IPS-20b (cell line): ENCODE measurements around the gene SPECC1.
"Not testable (repeated sequence)": the region's sequence is repeated elsewhere in the genome, so short reads cannot be mapped to it uniquely, and the experiment has no call there.

Experiments used
- H3K27ac ChIP-seq: one replicate; pipeline ENCODE4 v1.5.1; 2013; ENCODE audit warnings: low read length
- H3K27me3 ChIP-seq: 2 replicates; pipeline ENCODE4 v1.6.1; 2013; ENCODE audit warnings: mild to moderate bottlenecking, low read length, inconsistent platforms; ENCODE audit not compliant: insufficient read depth
- H3K36me3 ChIP-seq: 2 replicates; pipeline ENCODE4 v1.6.1; 2013; ENCODE audit warnings: low read depth, mild to moderate bottlenecking, inconsistent platforms, low read length, moderate library complexity; ENCODE audit not compliant: insufficient read depth
- H3K4me1 ChIP-seq: 2 replicates; pipeline ENCODE4 v1.6.1; 2013; ENCODE audit warnings: mild to moderate bottlenecking, control low read depth, inconsistent platforms, low read length, moderate library complexity; ENCODE audit not compliant: insufficient read depth
- H3K4me3 ChIP-seq: 2 replicates; pipeline ENCODE4 v1.5.1; 2013; ENCODE audit warnings: mild to moderate bottlenecking, low read length, inconsistent platforms
- H3K9ac ChIP-seq: 2 replicates; pipeline ENCODE4 v1.6.1; 2013; ENCODE audit warnings: low read depth, mild to moderate bottlenecking, inconsistent platforms, low read length, moderate library complexity
- H3K9me3 ChIP-seq: 2 replicates; pipeline ENCODE4 v1.6.1; 2013; ENCODE audit warnings: mild to moderate bottlenecking, low read depth, low read length, inconsistent platforms; ENCODE audit not compliant: insufficient read depth

SPECC1 gene

DNA sequence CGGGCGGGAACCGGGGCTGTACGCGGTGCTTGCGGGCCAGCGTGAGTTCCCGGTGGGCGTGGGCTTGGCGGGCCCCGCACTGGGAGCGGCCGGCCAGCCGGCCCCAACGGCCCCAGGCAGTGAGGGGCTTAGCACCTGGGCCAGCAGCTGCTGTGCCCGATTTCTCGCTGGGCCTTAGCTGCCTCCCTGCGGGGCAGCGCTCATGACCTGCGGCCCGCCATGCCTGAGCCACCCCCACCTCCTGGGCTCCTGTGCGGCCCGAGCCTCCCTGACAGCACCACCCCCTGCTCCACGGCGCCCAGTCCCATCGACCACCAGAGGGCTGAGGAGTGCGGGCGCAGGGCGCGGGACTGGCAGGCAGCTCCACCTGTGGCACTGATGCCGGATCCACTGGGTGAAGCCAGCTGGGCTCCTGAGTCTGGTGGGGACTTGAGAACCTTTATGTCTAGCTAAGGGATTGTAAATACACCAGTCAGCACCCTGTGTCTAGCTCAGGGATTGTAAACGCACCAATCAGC lies 7.4 kb downstream of the SPECC1 start:
- not testable (repeated sequence) for H3K27ac ChIP-seq, H3K4me3 ChIP-seq, H3K27me3 ChIP-seq, H3K9me3 ChIP-seq, H3K4me1 ChIP-seq, H3K9ac ChIP-seq, H3K36me3 ChIP-seq

DNA sequence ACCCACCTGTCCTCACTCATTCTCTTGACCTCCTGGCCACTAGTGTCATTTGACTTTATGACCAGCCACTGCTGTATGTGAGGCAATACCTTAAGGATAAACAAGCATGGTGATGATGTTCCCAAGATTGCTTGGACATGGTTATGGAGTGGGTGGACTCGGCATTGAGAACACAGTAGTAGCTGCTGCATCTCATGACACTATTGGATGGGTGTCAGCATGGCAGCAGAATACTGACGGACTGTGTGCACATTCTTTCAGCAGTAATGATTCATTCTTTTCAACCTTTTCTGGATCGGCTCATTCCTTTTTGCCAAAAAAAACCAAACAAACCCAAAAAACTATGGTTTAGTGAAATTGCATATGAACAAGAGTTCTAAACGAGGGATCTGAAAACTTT lies 13.5 kb downstream of the SPECC1 start:
- H3K4me3 ChIP-seq: no peak overlapping the region
- H3K9me3 ChIP-seq: no peaks in the 10 kb centered on the region
- H3K4me1 ChIP-seq: no peaks in the 10 kb centered on the region
- H3K9ac ChIP-seq: no peak overlapping the region
- no peaks in the 10 kb centered on the region for H3K27me3 ChIP-seq
- no peaks in the 10 kb centered on the region for H3K36me3 ChIP-seq
- H3K27ac ChIP-seq: no peak overlapping the region

DNA sequence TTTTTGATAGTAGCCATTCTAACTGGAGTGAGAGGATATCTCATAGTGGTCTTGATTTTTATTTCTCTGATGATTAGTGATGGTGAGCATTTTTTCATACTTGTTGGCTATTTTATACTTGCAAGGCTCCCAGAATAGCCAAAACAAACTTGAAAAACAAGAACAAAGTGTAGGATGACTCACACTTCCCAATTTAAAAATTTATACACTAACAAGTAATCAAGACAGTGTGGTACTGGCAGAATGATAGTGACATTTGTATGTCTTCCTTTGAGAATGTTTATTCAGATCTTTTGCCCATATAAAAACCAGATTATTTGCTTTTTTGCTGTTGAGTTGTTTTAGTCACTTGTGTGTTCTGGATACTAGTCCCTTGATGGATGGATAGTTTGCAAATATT lies 17.8 kb downstream of the SPECC1 start:
- H3K9me3 ChIP-seq: no peaks in the 10 kb centered on the region
- H3K4me3 ChIP-seq: no peak overlapping the region
- no peak overlapping the region for H3K9ac ChIP-seq
- H3K4me1 ChIP-seq: no peaks in the 10 kb centered on the region
- no peaks in the 10 kb centered on the region for H3K27me3 ChIP-seq
- H3K27ac ChIP-seq: no peak overlapping the region
- no peaks in the 10 kb centered on the region for H3K36me3 ChIP-seq

DNA sequence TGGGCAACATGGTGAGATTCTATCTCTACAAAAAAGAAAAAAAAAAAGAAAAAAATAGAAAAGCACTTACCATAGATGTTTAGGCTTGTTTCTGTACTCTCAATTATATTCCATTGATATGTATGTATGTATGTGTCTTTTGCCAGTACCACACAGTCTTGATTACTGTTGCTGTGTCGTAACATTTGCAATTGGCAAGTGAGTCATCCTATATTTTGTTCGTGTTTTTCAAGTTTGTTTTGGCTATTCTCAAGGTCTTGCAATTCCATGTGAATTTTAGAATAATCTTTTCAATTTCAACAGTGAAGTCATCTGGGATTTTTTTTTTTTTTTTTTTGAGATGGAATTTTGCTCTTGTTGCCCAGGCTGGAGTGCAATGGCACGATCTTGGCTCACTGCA lies 19.3 kb downstream of the SPECC1 start:
- Histone ChIP-seq H3K9me3 (no peaks in the 10 kb centered on the region), H3K27ac (no peak overlapping the region), H3K4me3 (no peak overlapping the region), H3K9ac (no peak overlapping the region), H3K4me1 (no peaks in the 10 kb centered on the region), H3K27me3 (no peaks in the 10 kb centered on the region), H3K36me3 (no peaks in the 10 kb centered on the region)

DNA sequence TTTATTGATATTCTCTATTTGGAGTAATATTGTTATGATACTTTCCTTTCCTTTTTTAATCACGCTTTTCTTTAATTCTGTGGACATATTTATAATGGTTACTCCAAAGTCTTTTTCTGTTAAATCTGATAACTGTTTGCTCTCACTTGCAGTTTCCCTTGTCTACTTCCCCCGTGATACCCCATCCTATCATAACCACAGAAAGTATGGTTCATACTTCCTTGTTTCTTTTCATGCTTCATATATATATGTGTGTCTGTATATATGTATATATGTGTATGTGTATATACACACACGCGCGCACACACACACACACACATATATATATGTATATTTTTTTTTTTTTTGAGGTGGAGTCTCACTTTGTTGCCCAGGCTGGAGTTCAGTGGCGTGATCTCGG lies 23.5 kb downstream of the SPECC1 start:
- Histone ChIP-seq H3K27me3 (no peaks in the 10 kb centered on the region), H3K4me1 (no peaks in the 10 kb centered on the region), H3K27ac (no peak overlapping the region), H3K36me3 (no peaks in the 10 kb centered on the region), H3K9ac (no peak overlapping the region), H3K4me3 (no peak overlapping the region), H3K9me3 (no peaks in the 10 kb centered on the region)

DNA sequence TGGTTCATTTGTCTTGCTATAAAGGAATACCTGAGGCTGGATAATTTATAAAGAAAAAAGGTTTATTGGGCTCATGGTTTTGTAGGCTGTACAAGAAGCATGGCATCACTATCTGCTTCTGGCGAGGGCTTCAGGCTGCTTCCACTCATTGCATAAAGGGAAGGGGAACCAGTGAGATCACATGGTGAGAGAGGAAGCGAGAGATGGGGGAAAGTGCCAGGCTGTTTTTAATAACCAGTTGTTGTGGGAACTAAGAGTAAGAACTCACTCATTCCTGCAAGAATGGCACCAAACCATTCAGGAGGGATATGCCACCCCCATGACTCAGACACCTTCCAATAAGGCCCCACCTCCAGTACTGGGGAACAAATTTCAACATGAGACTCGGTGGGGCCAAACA lies 24.3 kb downstream of the SPECC1 start:
- H3K9me3 ChIP-seq: no peaks in the 10 kb centered on the region
- H3K4me3 ChIP-seq: no peak overlapping the region
- H3K27me3 ChIP-seq: no peaks in the 10 kb centered on the region
- no peak overlapping the region for H3K27ac ChIP-seq
- no peak overlapping the region for H3K9ac ChIP-seq
- H3K4me1 ChIP-seq: no peaks in the 10 kb centered on the region
- no peaks in the 10 kb centered on the region for H3K36me3 ChIP-seq

DNA sequence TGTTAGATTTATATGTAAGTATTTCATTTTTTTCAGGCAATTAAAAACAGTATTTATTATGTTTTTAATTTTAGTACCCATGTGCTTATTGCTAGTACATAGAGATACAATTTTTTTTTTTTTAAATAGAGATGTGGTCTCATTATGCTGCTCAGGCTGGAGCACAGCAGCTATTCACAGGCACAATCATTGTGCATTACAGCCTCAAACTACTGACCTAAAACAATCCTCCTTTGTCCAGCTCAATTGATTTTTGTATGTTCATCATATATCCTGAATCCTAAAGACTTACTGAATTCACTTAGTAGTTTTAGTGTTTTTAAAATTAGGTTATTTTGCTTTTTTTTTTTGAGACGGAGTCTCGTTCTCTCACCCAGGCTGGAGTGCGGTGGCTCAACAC lies 26.3 kb downstream of the SPECC1 start:
- Histone ChIP-seq H3K27ac (no peak overlapping the region), H3K4me1 (no peaks in the 10 kb centered on the region), H3K9ac (no peak overlapping the region), H3K9me3 (no peaks in the 10 kb centered on the region), H3K36me3 (no peaks in the 10 kb centered on the region), H3K4me3 (no peak overlapping the region), H3K27me3 (no peaks in the 10 kb centered on the region)

DNA sequence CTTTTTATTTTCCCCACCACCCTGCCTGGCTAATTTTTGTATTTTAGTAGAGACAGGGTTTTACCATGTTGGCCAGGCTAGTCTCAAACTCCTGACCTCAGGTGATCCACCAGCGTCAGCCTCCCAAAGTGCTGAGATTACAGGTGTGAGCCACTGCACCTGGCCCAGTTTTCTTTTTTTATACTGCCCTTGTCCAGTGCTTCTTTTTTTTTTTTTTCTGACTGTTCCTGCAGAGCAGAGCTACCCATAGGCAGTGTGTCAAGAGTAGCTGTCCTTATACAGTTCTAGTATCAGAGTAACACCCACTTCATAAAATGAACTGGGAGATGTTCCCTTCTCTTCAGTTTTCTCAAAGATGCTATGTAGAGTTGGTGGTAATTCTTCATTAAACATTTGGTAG lies 28.1 kb downstream of the SPECC1 start:
- not testable (repeated sequence) for H3K9me3 ChIP-seq, H3K4me1 ChIP-seq, H3K27me3 ChIP-seq, H3K9ac ChIP-seq, H3K27ac ChIP-seq, H3K4me3 ChIP-seq, H3K36me3 ChIP-seq

DNA sequence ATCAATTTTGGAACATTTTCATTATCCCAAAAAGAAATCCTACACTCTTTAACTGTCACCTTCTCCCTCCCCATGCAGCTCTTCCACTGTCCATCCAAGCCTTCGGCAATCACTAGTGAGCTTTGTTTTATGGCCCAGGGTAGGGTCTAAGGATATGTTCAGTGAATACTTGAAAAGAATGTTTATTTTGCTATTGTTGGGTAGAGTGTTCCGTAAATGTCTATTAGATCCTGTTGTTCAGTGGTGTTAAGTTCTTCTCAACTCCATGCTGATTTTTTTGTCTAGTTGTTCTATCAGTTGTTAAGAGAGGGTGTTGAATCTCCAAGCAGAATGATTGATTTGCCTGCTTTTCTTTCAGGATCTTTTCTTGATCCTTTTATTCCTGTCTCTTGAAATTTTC lies 29.9 kb downstream of the SPECC1 start:
- Histone ChIP-seq H3K4me3 (no peak overlapping the region), H3K36me3 (no peaks in the 10 kb centered on the region), H3K4me1 (no peaks in the 10 kb centered on the region), H3K9ac (no peak overlapping the region), H3K27me3 (no peaks in the 10 kb centered on the region), H3K27ac (no peak overlapping the region), H3K9me3 (no peaks in the 10 kb centered on the region)

DNA sequence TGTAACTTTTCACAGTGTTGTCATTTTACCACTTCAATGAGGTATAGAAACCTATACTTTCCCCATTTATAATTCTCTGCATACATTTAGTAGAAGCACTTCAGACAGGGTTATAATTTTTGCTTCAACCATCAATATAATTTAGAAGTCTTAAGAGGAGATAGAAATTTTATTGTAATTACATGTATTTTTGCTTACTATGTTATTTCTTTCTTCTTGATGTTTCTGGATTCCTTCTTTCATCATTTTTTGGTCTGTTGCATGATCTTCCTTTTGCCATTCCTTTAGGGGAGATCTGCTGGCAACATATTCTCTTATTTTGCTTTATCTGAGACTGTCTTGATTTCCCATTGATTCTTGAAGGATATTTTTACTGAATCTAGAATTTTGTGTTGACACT lies 31.1 kb downstream of the SPECC1 start:
- Histone ChIP-seq H3K9me3 (no peaks in the 10 kb centered on the region), H3K9ac (no peak overlapping the region), H3K27ac (no peak overlapping the region), H3K4me1 (no peaks in the 10 kb centered on the region), H3K36me3 (no peaks in the 10 kb centered on the region), H3K27me3 (no peaks in the 10 kb centered on the region), H3K4me3 (no peak overlapping the region)

DNA sequence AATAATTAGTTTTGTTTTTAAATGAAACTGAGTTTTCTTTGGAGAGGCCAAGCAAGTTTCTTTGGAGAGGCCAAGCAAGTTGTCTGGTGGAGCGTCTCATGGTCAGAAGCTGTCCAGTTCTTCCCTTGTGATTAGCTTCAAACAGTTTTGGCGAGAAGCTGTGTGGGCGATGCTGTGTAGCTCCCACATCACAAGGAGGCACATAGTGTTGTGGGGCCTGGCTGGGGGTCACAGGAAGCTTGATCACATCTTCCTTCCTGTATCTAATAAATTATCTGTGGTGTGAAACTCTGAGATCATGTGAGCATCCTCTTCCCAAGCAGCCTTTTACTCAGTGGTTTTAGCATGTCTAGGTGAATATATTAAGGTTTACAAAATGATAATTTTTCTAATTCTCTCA lies 33.9 kb downstream of the SPECC1 start:
- Histone ChIP-seq H3K27ac (no peak overlapping the region), H3K9ac (no peak overlapping the region), H3K27me3 (no peaks in the 10 kb centered on the region), H3K9me3 (no peaks in the 10 kb centered on the region), H3K36me3 (no peaks in the 10 kb centered on the region), H3K4me1 (peaks cover 3% of the 10 kb centered on the region; the same call in 1 of the 2 replicates), H3K4me3 (no peak overlapping the region)

DNA sequence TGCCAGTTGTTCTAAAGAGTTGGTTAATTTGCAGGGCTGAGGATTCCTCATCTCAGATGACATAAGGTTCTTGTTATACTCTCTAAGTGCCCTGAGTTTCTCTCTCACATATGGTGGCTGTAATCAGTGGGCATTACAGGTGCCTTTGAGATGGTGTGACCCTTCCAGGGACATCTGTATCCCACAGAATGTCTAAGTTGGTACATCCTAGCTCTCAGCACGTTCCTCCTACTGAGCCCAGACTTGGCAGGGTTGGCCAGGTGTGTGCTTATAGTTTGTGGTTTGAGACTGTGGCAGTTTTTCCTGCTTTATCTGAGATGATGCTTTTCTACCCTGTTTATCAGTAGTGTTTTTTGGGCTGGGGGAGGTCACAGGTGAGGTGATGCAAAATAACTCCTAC lies 36.3 kb downstream of the SPECC1 start:
- Histone ChIP-seq H3K9me3 (no peaks in the 10 kb centered on the region), H3K27me3 (no peaks in the 10 kb centered on the region), H3K27ac (no peak overlapping the region), H3K4me1 (peaks cover 3% of the 10 kb centered on the region; the same call in 1 of the 2 replicates), H3K9ac (no peak overlapping the region), H3K36me3 (no peaks in the 10 kb centered on the region), H3K4me3 (no peak overlapping the region)

DNA sequence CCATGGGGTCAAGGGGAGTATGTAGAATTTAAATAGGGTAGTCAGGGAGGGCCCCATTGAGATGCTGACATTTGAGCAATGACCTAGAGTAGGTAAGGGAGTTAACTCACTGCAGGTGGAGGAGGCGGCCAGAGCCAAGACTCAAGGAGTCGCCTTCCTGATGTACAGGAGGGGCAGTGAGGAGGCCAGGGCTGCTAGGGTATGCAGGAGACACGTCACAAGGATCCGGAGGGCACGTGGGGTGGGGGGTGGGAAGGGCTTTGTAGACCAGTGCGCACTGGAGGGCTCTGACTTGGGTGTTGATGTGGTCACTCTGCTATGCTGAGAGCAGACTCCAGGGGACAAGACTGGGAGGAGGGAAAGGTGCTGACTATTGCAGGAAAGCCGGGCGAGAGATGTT lies 37.5 kb downstream of the SPECC1 start:
- Histone ChIP-seq H3K9ac (no peak overlapping the region), H3K36me3 (no peaks in the 10 kb centered on the region), H3K4me3 (no peak overlapping the region), H3K9me3 (no peaks in the 10 kb centered on the region), H3K27me3 (no peaks in the 10 kb centered on the region), H3K4me1 (peaks cover 3% of the 10 kb centered on the region; the same call in 1 of the 2 replicates), H3K27ac (no peak overlapping the region)
